Adrenal gland (tissue), 12 donors: ENCODE results near the gene SYNGR2. TPM values are rescaled to one million over a fixed set of nuclear protein-coding genes. Genes with fewer than 3 reads are reported as not detected.
"Not testable (repeated sequence)": the region's sequence is repeated elsewhere in the genome, so short reads cannot be mapped to it uniquely, and the experiment has no call there.

ENCODE experiments used
- DNase-seq, 7 donors: peaks; one replicate each; pipeline ENCODE4 v3.0.0-alpha.2; 2019 to 2020
- H3K27ac ChIP-seq, 5 donors: fragments of 200-600 bp; sonication (generic) in 4 of 5; 1 replicate in 3 of 5; 2 replicates in 2 of 5; pipeline versions ENCODE4 v1.5.1 to v1.8.0; 2016 to 2020; ENCODE audit warnings: mild to moderate bottlenecking in 1 of 5
- H3K27me3 ChIP-seq: fragments of 200-600 bp; 2 replicates; pipeline ENCODE4 v1.8.0; 2021
- H3K36me3 ChIP-seq, 2 donors: fragments of 200-600 bp; replicated peaks in 1 of 2; 1 replicate in 1 of 2; 2 replicates in 1 of 2; pipeline versions ENCODE4 v1.5.1 to v1.8.0; 2018 to 2022
- H3K4me1 ChIP-seq, 2 donors: fragments of 200-600 bp; replicated peaks in 1 of 2; 1 replicate in 1 of 2; 2 replicates in 1 of 2; pipeline versions ENCODE4 v1.5.1 to v1.8.0; 2018 to 2021
- H3K4me3 ChIP-seq, 4 donors: fragments of 200-600 bp; sonication (generic) in 3 of 4; one replicate each; pipeline ENCODE4 v1.5.1; 2016 to 2018
- H3K9me3 ChIP-seq, 3 donors: fragments of 200-600 bp; sonication (generic) in 1 of 3; replicated peaks in 1 of 3; 1 replicate in 2 of 3; 2 replicates in 1 of 3; pipeline versions ENCODE4 v1.5.1 to v1.8.0; 2016 to 2021
- CTCF ChIP-seq, 6 experiments: fragments of 450-650 bp in 4 of 6; fragments of 200-600 bp in 2 of 6; sonication (generic) in 1 of 6; IDR thresholded peaks; 1 replicate in 5 of 6; 2 replicates in 1 of 6; pipeline versions ENCODE4 v1.5.1 to v1.8.0; 2016 to 2021; ENCODE audit warnings: antibody characterized with exemption in 6 of 6, mild to moderate bottlenecking in 2 of 6, moderate library complexity in 1 of 6
- POLR2A ChIP-seq, 2 donors: fragments of 450-650 bp; IDR thresholded peaks; one replicate each; pipeline ENCODE4 v1.6.1; 2017; ENCODE audit warnings: antibody characterized with exemption in 2 of 2, mild to moderate bottlenecking in 2 of 2, moderate library complexity in 1 of 2
- WGBS, 4 donors: extraction: QIAGEN DNeasy Blood & Tissue Kit in 2 of 4; methylation state at CpG; one replicate each; pipeline versions ENCODE4 v1.1.5 to v1.1.7; 2013 to 2017; 5-methylcytosine and 5-hydroxymethylcytosine counted together
- intact Hi-C, 2 donors: fragments of 100-400 bp; cut with DNase I; formaldehyde crosslinking; loops; one replicate each; pipeline versions ENCODE4 v1.14.1 to v1.15.0; 2022 to 2023
- polyA plus RNA-seq, 3 donors: library from polyadenylated mRNA; stranded (reverse); fragments of 200-250 nt in 2 of 3; fragments of 350-450 nt in 1 of 3; fragmentation: Illumina TruSeq in 1 of 3; extraction: RNeasy Lipid Tissue Mini Kit (QIAGEN cat#74804) in 1 of 3; gene quantifications; one replicate each; pipeline ENCODE4 v1.2.3, GENCODE V29; 2013 to 2014
- total RNA-seq, 9 donors: library from RNA; depleted of rRNA in 4 of 9; stranded (reverse); fragments of >200 nt in 4 of 9; fragments of 120-200 nt in 1 of 9; fragmentation: NEBNext Ultra II Directional in 1 of 9; extraction: Animal tissue kit (Norgen Biotek cat#: 25700) in 1 of 9; gene quantifications; one replicate each; pipeline versions ENCODE4 v1.1.0 to v1.2.4, GENCODE V29; 2013 to 2023
- donor health status: healthy with polysubstance abuse.
- donor health status: Bipolar disorder and iron deficiency.
- donor health status: DM: yes; HTN: yes; CAD: no.
- donor health status: DM: no; HTN: no; CAD: no.
- donor health status: DM: no; HTN: no; CAD: no.
- donor health status: DM: yes; HTN: yes; CAD: no.

SYNGR2 gene
- total and polyA plus RNA-seq, 12 donors = 32.7 to 98.1 (median 58.3) TPM

DNA sequence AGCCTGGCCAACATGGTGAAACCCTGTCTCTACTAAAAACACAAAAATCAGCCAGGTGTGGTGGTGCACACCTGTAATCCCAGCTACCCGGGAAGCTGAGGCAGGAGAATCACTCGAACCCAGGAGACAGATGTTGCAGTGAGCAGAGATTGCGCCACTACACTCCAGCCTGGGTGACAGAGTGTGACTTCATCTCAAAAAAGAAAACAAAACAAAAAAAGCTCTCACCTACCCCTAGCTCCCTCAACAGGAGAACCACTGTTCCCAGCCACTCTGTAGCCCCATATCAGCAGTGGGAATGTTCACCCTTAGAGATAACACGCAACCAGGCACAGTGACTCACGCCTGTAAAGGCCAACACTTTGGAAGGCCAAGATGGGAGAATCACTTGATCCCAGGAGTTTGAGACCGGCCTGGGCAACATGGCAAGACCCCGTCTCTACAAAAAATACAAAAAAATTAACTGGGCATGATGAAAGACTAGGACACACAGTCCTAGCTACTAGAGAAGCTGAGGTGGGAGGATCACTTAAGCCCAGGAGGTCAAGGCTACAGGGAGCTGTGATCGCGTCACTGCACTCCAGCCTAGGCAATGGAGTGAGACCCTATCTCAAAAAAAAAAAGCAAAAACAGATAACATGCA lies 32.4 kb upstream of the SYNGR2 start:
- intact Hi-C loops = no loop called here
- H3K9me3 ChIP-seq = no peaks in the 10 kb centered on the region
- 77 to 86% (median 82%) methylated on average over 8 to 9 of the region's 9 CpGs for WGBS, 4 donors
- H3K4me3 ChIP-seq = no peak overlapping the region
- H3K27me3 ChIP-seq = peaks cover 11% of the 10 kb centered on the region
- H3K4me1 ChIP-seq = peaks cover 3 to 12% of the 10 kb centered on the region in 2 donors
- H3K36me3 ChIP-seq = no peaks in the 10 kb centered on the region
- no peak overlapping the region for H3K27ac ChIP-seq
- TF ChIP-seq POLR2A (IDR thresholded peaks at IDR 0.05) = no peak
- no peak for TF ChIP-seq CTCF (IDR thresholded peaks at IDR 0.05)
- no peak for DNase-seq

GRCh38 chr17:78137392-78138203 lies 30.8 kb upstream of the SYNGR2 start:
- no peak for DNase-seq
- no peak overlapping the region for H3K4me3 ChIP-seq
- intact Hi-C loops = no loop called here
- H3K27me3 ChIP-seq = no peaks in the 10 kb centered on the region
- 62 to 71% (median 66%) methylated on average over 7 to 26 of the region's 26 CpGs for WGBS, 4 donors
- H3K9me3 ChIP-seq = no peaks in the 10 kb centered on the region
- TF ChIP-seq POLR2A (IDR thresholded peaks at IDR 0.05) (no peak), CTCF (IDR thresholded peaks at IDR 0.05) (peak in 1 of 6 experiments; percentile 17)
- H3K27ac ChIP-seq = no peak overlapping the region
- no peaks in the 10 kb centered on the region for H3K36me3 ChIP-seq
- peaks cover 3 to 18% of the 10 kb centered on the region in 2 donors for H3K4me1 ChIP-seq

DNA sequence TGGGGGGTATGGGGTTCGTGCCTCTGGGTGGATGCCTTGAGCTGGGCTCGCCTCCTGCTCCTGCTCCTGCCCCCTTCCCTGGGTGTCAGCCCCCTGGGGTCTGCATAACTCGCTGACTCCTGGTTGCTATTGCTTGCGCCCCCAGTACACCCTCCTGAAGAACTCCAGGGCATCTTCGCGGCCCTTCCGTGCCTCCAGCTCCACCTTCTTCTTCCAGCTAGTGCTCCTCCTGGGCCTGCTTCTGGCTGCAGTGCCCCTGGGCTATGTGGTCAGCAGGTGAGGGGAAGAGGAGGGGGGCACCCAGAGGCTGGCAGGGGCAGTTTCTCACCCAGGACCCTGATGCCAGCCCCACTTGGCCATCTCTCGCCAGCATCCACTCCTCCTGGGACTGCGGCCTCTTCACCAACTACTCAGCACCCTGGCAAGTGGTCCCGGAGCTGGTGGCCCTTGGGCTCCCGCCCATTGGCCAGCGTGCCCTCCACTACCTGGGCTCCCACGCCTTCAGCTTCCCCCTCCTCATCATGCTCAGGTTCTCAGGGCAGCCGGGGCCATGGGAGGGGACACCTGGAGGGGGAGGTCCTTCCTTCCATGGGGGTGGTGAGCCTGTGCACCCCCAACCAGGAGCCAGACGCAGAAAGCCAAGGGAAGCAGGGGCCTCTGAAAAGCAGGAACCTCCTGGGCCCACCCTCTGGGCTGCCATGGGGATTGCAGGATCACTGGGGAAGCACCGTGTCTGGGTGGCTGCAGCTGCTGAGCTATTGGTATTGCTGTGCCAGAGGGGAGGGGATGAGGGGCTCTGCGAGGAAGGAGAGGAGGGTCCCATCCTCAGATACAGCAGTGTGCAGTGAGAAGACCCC lies 29.9 kb upstream of the SYNGR2 start:
- no peak overlapping the region for H3K27ac ChIP-seq
- DNase-seq = no peak
- no peaks in the 10 kb centered on the region for H3K36me3 ChIP-seq
- no peaks in the 10 kb centered on the region for H3K27me3 ChIP-seq
- intact Hi-C loops = no loop called here
- no peak overlapping the region for H3K4me3 ChIP-seq
- TF ChIP-seq CTCF (IDR thresholded peaks at IDR 0.05) (no peak), POLR2A (IDR thresholded peaks at IDR 0.05) (no peak)
- 84 to 93% (median 89%) methylated on average over 8 to 17 of the region's 17 CpGs for WGBS, 4 donors
- H3K9me3 ChIP-seq = no peaks in the 10 kb centered on the region
- H3K4me1 ChIP-seq = peaks cover 3 to 19% of the 10 kb centered on the region in 2 donors

GRCh38 chr17:78139861-78140168 lies 28.6 kb upstream of the SYNGR2 start:
- H3K4me3 ChIP-seq, H3K36me3 ChIP-seq, H3K9me3 ChIP-seq, H3K27me3 ChIP-seq, intact Hi-C loops, H3K27ac ChIP-seq, DNase-seq: not testable (repeated sequence)
- peaks cover 15 to 33% of the 10 kb centered on the region in 2 donors for H3K4me1 ChIP-seq
- 86 to 95% (median 90%) methylated on average over 12 of the region's 12 CpGs for WGBS, 4 donors
